ENCODE results near the gene PSME3. TPM values are rescaled to one million over a fixed set of nuclear protein-coding genes. Genes with fewer than 3 reads are reported as not detected.

The PSME3 gene
- total and polyA plus RNA-seq, 2 experiments from 2014 or later = 104 to 170 TPM

GRCh38 chr17:42886283-42887176 lies 53.3 kb downstream of the PSME3 start:
- in situ Hi-C loops (cut with MboI) = no loop called here

GRCh38 chr17:42889809-42890208 lies 56.6 kb downstream of the PSME3 start:
- Histone ChIP-seq H3K4me3 (no peak overlapping the region), H3K9me2 (ENCODE audit: insufficient read depth) (no peaks in the 10 kb centered on the region), H2AFZ (no peak overlapping the region), H3K9me3 (ENCODE audit: low read depth) (no peaks in the 10 kb centered on the region), H3K27ac (no peak overlapping the region), H3K36me3 (ENCODE audit: low read depth) (no peaks in the 10 kb centered on the region), H3K27me3 (replicated peaks; ENCODE audit: insufficient read depth) (no peaks in the 10 kb centered on the region), H3K79me2 (ENCODE audit: insufficient read depth) (no peaks in the 10 kb centered on the region), H3K9ac (no peak overlapping the region), H3F3A (ENCODE audit: insufficient read depth) (peaks cover 8% of the 10 kb centered on the region; the same call in 1 of the 2 replicates), H3K4me2 (ENCODE audit: unreplicated experiment) (no peak overlapping the region), H3K4me1 (ENCODE audit: insufficient read depth) (peaks cover 12% of the 10 kb centered on the region), H4K20me1 (ENCODE audit: insufficient read depth) (no peaks in the 10 kb centered on the region)
- TF ChIP-seq EZH2phosphoT487 (IDR thresholded peaks at IDR 0.05; ENCODE audit: insufficient read depth, low read depth) (no peak), EZH2 (IDR thresholded peaks at IDR 0.05; ENCODE audit: insufficient read depth, poor library complexity, severe bottlenecking) (no peak)
- no peak for DNase-seq
- 67 to 74% methylated on average over 7 of the region's 7 CpGs for WGBS, 2 experiments (ENCODE audit: low coverage in 1 of 2, low lambda C conversion rate in 2 of 2, missing lambda C conversion rate in 2 of 2)
- in situ Hi-C loops (cut with MboI) = no loop called here

More at GRCh38 chr17:42886283-42887176, 53.3 kb downstream of the PSME3 start:
- H3K36me3 ChIP-seq (ENCODE audit: low read depth) = no peaks in the 10 kb centered on the region
- H2AFZ ChIP-seq = no peak overlapping the region
- no peak overlapping the region for H3K27ac ChIP-seq
- no peak overlapping the region for H3K9ac ChIP-seq
- H3K4me3 ChIP-seq = no peak overlapping the region
- no peaks in the 10 kb centered on the region for H3K9me2 ChIP-seq (ENCODE audit: insufficient read depth)
- H3K9me3 ChIP-seq (ENCODE audit: low read depth) = no peaks in the 10 kb centered on the region
- no peak overlapping the region for H3K4me2 ChIP-seq (ENCODE audit: unreplicated experiment)
- WGBS, 2 experiments (ENCODE audit: low coverage in 1 of 2, low lambda C conversion rate in 2 of 2, missing lambda C conversion rate in 2 of 2) = 54 to 59% methylated on average over 15 of the region's 15 CpGs
- peaks cover 4% of the 10 kb centered on the region; the same call in 1 of the 2 replicates for H3K4me1 ChIP-seq (ENCODE audit: insufficient read depth)
- H3K79me2 ChIP-seq (ENCODE audit: insufficient read depth) = no peaks in the 10 kb centered on the region
- H3K27me3 ChIP-seq (replicated peaks; ENCODE audit: insufficient read depth) = no peaks in the 10 kb centered on the region
- H4K20me1 ChIP-seq (ENCODE audit: insufficient read depth) = no peaks in the 10 kb centered on the region
- TF ChIP-seq EZH2 (IDR thresholded peaks at IDR 0.05; ENCODE audit: insufficient read depth, poor library complexity, severe bottlenecking) = no peak
- no peak for TF ChIP-seq EZH2phosphoT487 (IDR thresholded peaks at IDR 0.05; ENCODE audit: insufficient read depth, low read depth)
- no peak for DNase-seq
- no peaks in the 10 kb centered on the region for H3F3A ChIP-seq (ENCODE audit: insufficient read depth)

GRCh38 chr17:42891539-42892152 lies 58.4 kb downstream of the PSME3 start:
- Histone ChIP-seq H3K79me2 (ENCODE audit: insufficient read depth) (no peaks in the 10 kb centered on the region), H3F3A (ENCODE audit: insufficient read depth) (peaks cover 15% of the 10 kb centered on the region; the same call in 1 of the 2 replicates), H3K27me3 (replicated peaks; ENCODE audit: insufficient read depth) (no peaks in the 10 kb centered on the region), H3K27ac (peak overlapping the region; percentile 42), H3K4me1 (ENCODE audit: insufficient read depth) (peaks cover 18% of the 10 kb centered on the region), H3K9me2 (ENCODE audit: insufficient read depth) (no peaks in the 10 kb centered on the region), H3K36me3 (ENCODE audit: low read depth) (no peaks in the 10 kb centered on the region), H3K9ac (peak overlapping the region; percentile 41; the same call in 1 of the 2 replicates), H3K4me2 (ENCODE audit: unreplicated experiment) (peak overlapping the region; percentile 8), H4K20me1 (ENCODE audit: insufficient read depth) (no peaks in the 10 kb centered on the region), H3K4me3 (no peak overlapping the region), H2AFZ (peak overlapping the region; percentile 63), H3K9me3 (ENCODE audit: low read depth) (no peaks in the 10 kb centered on the region)
- 21 to 22% methylated on average over 10 of the region's 10 CpGs for WGBS, 2 experiments (ENCODE audit: low coverage in 1 of 2, low lambda C conversion rate in 2 of 2, missing lambda C conversion rate in 2 of 2)
- in situ Hi-C loops (cut with MboI) = no loop called here
- TF ChIP-seq EZH2 (IDR thresholded peaks at IDR 0.05; ENCODE audit: insufficient read depth, poor library complexity, severe bottlenecking) (no peak), EZH2phosphoT487 (IDR thresholded peaks at IDR 0.05; ENCODE audit: insufficient read depth, low read depth) (no peak)
- peak; percentile 65 for DNase-seq

GRCh38 chr17:42893359-42893758 lies 60.2 kb downstream of the PSME3 start:
- Histone ChIP-seq H2AFZ (no peak overlapping the region), H3K79me2 (ENCODE audit: insufficient read depth) (no peaks in the 10 kb centered on the region), H3K4me2 (ENCODE audit: unreplicated experiment) (no peak overlapping the region), H4K20me1 (ENCODE audit: insufficient read depth) (no peaks in the 10 kb centered on the region), H3K9me3 (ENCODE audit: low read depth) (no peaks in the 10 kb centered on the region), H3K27ac (no peak overlapping the region), H3K27me3 (replicated peaks; ENCODE audit: insufficient read depth) (no peaks in the 10 kb centered on the region), H3K9me2 (ENCODE audit: insufficient read depth) (no peaks in the 10 kb centered on the region), H3F3A (ENCODE audit: insufficient read depth) (peaks cover 15% of the 10 kb centered on the region; the same call in 1 of the 2 replicates), H3K4me3 (no peak overlapping the region), H3K4me1 (ENCODE audit: insufficient read depth) (peaks cover 18% of the 10 kb centered on the region), H3K9ac (no peak overlapping the region), H3K36me3 (ENCODE audit: low read depth) (no peaks in the 10 kb centered on the region)
- no peak for DNase-seq
- in situ Hi-C loops (cut with MboI) = no loop called here
- TF ChIP-seq EZH2phosphoT487 (IDR thresholded peaks at IDR 0.05; ENCODE audit: insufficient read depth, low read depth) = no peak
- no peak for TF ChIP-seq EZH2 (IDR thresholded peaks at IDR 0.05; ENCODE audit: insufficient read depth, poor library complexity, severe bottlenecking)
- WGBS, 2 experiments (ENCODE audit: low coverage in 1 of 2, low lambda C conversion rate in 2 of 2, missing lambda C conversion rate in 2 of 2) = 29 to 39% methylated on average over 4 of the region's 4 CpGs

Small RNA genes within 50 kb of the gene (microRNA-seq; reads per million reads assigned to microRNA genes)
- gene MIR6781 (ENCODE audit: borderline number of aligned reads) = not detected

Small RNA genes within 50 kb of the gene (small RNA-seq; reads per million reads assigned to genes)
- not detected for gene MIR6781 (ENCODE audit: low read depth, low replicate concordance)
- gene RNU6-287P (ENCODE audit: low read depth, low replicate concordance) = not detected

Other genes with a start within 250 kb of the PSME3 start
- gene RETREG3, start 224.0 kb upstream of the PSME3 start, total RNA-seq (2014; rRNA removed; shearing (Covaris generic)) = 54.8 and 66.7 TPM in 2 replicates
- 36.3 and 38.0 TPM in 2 replicates for gene RETREG3, start 224.0 kb upstream of the PSME3 start, polyA plus RNA-seq (2016; fragmentation: Nextera tagmentation; extraction: Ambion mirVana)
- 42.5 and 53.0 TPM in 2 replicates for gene TUBG1, start 223.7 kb upstream of the PSME3 start, total RNA-seq (2014; rRNA removed; shearing (Covaris generic))
- 91.4 and 95.3 TPM in 2 replicates for gene TUBG1, start 223.7 kb upstream of the PSME3 start, polyA plus RNA-seq (2016; fragmentation: Nextera tagmentation; extraction: Ambion mirVana)
- gene TUBG2, start 174.1 kb upstream of the PSME3 start, total RNA-seq (2014; rRNA removed; shearing (Covaris generic)) = 12.1 and 14.4 TPM in 2 replicates
- gene TUBG2, start 174.1 kb upstream of the PSME3 start, polyA plus RNA-seq (2016; fragmentation: Nextera tagmentation; extraction: Ambion mirVana) = 29.8 and 30.9 TPM in 2 replicates
- 19.0 and 32.2 TPM in 2 replicates for gene PLEKHH3, start 156.4 kb upstream of the PSME3 start, total RNA-seq (2014; rRNA removed; shearing (Covaris generic))
- gene PLEKHH3, start 156.4 kb upstream of the PSME3 start, polyA plus RNA-seq (2016; fragmentation: Nextera tagmentation; extraction: Ambion mirVana) = 6.4 and 7.5 TPM in 2 replicates
- 1.1 and 3.5 TPM in 2 replicates for gene CCR10, start 151.6 kb upstream of the PSME3 start, total RNA-seq (2014; rRNA removed; shearing (Covaris generic))
- gene CCR10, start 151.6 kb upstream of the PSME3 start, polyA plus RNA-seq (2016; fragmentation: Nextera tagmentation; extraction: Ambion mirVana) = 1.6 and 2.5 TPM in 2 replicates
- 23.3 and 24.5 TPM in 2 replicates for gene CNTNAP1, start 150.9 kb upstream of the PSME3 start, total RNA-seq (2014; rRNA removed; shearing (Covaris generic))
- gene CNTNAP1, start 150.9 kb upstream of the PSME3 start, polyA plus RNA-seq (2016; fragmentation: Nextera tagmentation; extraction: Ambion mirVana) = 3.2 and 3.6 TPM in 2 replicates
- 22.4 and 22.5 TPM in 2 replicates for gene EZH1, start 88.4 kb upstream of the PSME3 start, total RNA-seq (2014; rRNA removed; shearing (Covaris generic))
- 19.9 and 22.8 TPM in 2 replicates for gene EZH1, start 88.4 kb upstream of the PSME3 start, polyA plus RNA-seq (2016; fragmentation: Nextera tagmentation; extraction: Ambion mirVana)
- gene RAMP2, start 72.2 kb upstream of the PSME3 start, total RNA-seq (2014; rRNA removed; shearing (Covaris generic)) = 3.7 TPM in 1 of 2 replicates, not detected in the other
- 2.3 and 2.4 TPM in 2 replicates for gene RAMP2, start 72.2 kb upstream of the PSME3 start, polyA plus RNA-seq (2016; fragmentation: Nextera tagmentation; extraction: Ambion mirVana)
- 93.0 and 96.0 TPM in 2 replicates for gene VPS25, start 59.9 kb upstream of the PSME3 start, total RNA-seq (2014; rRNA removed; shearing (Covaris generic))
- gene VPS25, start 59.9 kb upstream of the PSME3 start, polyA plus RNA-seq (2016; fragmentation: Nextera tagmentation; extraction: Ambion mirVana) = 103 TPM in 2 replicates
- gene WNK4, start 52.8 kb upstream of the PSME3 start, total RNA-seq (2014; rRNA removed; shearing (Covaris generic)) = 3.0 and 3.4 TPM in 2 replicates
- 11.4 and 12.6 TPM in 2 replicates for gene WNK4, start 52.8 kb upstream of the PSME3 start, polyA plus RNA-seq (2016; fragmentation: Nextera tagmentation; extraction: Ambion mirVana)
- gene COA3, start 34.7 kb upstream of the PSME3 start, total RNA-seq (2014; rRNA removed; shearing (Covaris generic)) = 39.1 and 48.0 TPM in 2 replicates
- gene COA3, start 34.7 kb upstream of the PSME3 start, polyA plus RNA-seq (2016; fragmentation: Nextera tagmentation; extraction: Ambion mirVana) = 125 TPM in 2 replicates
- not detected in 2 replicates for gene CNTD1, start 34.5 kb upstream of the PSME3 start, total RNA-seq (2014; rRNA removed; shearing (Covaris generic))
- gene CNTD1, start 34.5 kb upstream of the PSME3 start, polyA plus RNA-seq (2016; fragmentation: Nextera tagmentation; extraction: Ambion mirVana) = 0.14 and 0.71 TPM in 2 replicates
- gene BECN1, start 9.1 kb upstream of the PSME3 start, total RNA-seq (2014; rRNA removed; shearing (Covaris generic)) = 134 and 191 TPM in 2 replicates
- 105 and 117 TPM in 2 replicates for gene BECN1, start 9.1 kb upstream of the PSME3 start, polyA plus RNA-seq (2016; fragmentation: Nextera tagmentation; extraction: Ambion mirVana)
- 0.13 and 0.22 TPM in 2 replicates for gene AOC2, start 11.2 kb downstream of the PSME3 start, total RNA-seq (2014; rRNA removed; shearing (Covaris generic))
- gene AOC2, start 11.2 kb downstream of the PSME3 start, polyA plus RNA-seq (2016; fragmentation: Nextera tagmentation; extraction: Ambion mirVana) = 0.09 and 0.14 TPM in 2 replicates
- 0.13 TPM in 1 of 2 replicates, not detected in the other for gene AOC3, start 17.8 kb downstream of the PSME3 start, total RNA-seq (2014; rRNA removed; shearing (Covaris generic))
- gene AOC3, start 17.8 kb downstream of the PSME3 start, polyA plus RNA-seq (2016; fragmentation: Nextera tagmentation; extraction: Ambion mirVana) = 0.05 TPM in 1 of 2 replicates, not detected in the other
- not detected in 2 replicates for gene G6PC1, start 67.4 kb downstream of the PSME3 start, total RNA-seq (2014; rRNA removed; shearing (Covaris generic))
- not detected in 2 replicates for gene G6PC1, start 67.4 kb downstream of the PSME3 start, polyA plus RNA-seq (2016; fragmentation: Nextera tagmentation; extraction: Ambion mirVana)
- gene AARSD1, start 131.1 kb downstream of the PSME3 start, total RNA-seq (2014; rRNA removed; shearing (Covaris generic)) = 18.1 and 24.9 TPM in 2 replicates
- gene AARSD1, start 131.1 kb downstream of the PSME3 start, polyA plus RNA-seq (2016; fragmentation: Nextera tagmentation; extraction: Ambion mirVana) = 37.5 and 46.1 TPM in 2 replicates
- not detected in 2 replicates for gene PTGES3L, start 146.7 kb downstream of the PSME3 start, total RNA-seq (2014; rRNA removed; shearing (Covaris generic))
- 0.62 and 0.90 TPM in 2 replicates for gene PTGES3L, start 146.7 kb downstream of the PSME3 start, polyA plus RNA-seq (2016; fragmentation: Nextera tagmentation; extraction: Ambion mirVana)
- gene RUNDC1, start 147.2 kb downstream of the PSME3 start, total RNA-seq (2014; rRNA removed; shearing (Covaris generic)) = 6.4 and 8.0 TPM in 2 replicates
- gene RUNDC1, start 147.2 kb downstream of the PSME3 start, polyA plus RNA-seq (2016; fragmentation: Nextera tagmentation; extraction: Ambion mirVana) = 7.6 and 9.3 TPM in 2 replicates
- gene RPL27, start 165.0 kb downstream of the PSME3 start, total RNA-seq (2014; rRNA removed; shearing (Covaris generic)) = 928 and 1,286 TPM in 2 replicates
- gene RPL27, start 165.0 kb downstream of the PSME3 start, polyA plus RNA-seq (2016; fragmentation: Nextera tagmentation; extraction: Ambion mirVana) = 1,038 and 1,095 TPM in 2 replicates
- gene IFI35, start 173.4 kb downstream of the PSME3 start, total RNA-seq (2014; rRNA removed; shearing (Covaris generic)) = 21.8 and 27.7 TPM in 2 replicates
- gene IFI35, start 173.4 kb downstream of the PSME3 start, polyA plus RNA-seq (2016; fragmentation: Nextera tagmentation; extraction: Ambion mirVana) = 23.3 and 27.6 TPM in 2 replicates
- 215 and 238 TPM in 2 replicates for gene VAT1, start 189.0 kb downstream of the PSME3 start, total RNA-seq (2014; rRNA removed; shearing (Covaris generic))
- gene VAT1, start 189.0 kb downstream of the PSME3 start, polyA plus RNA-seq (2016; fragmentation: Nextera tagmentation; extraction: Ambion mirVana) = 223 and 243 TPM in 2 replicates
- 0.11 TPM in 1 of 2 replicates, not detected in the other for gene RND2, start 191.8 kb downstream of the PSME3 start, total RNA-seq (2014; rRNA removed; shearing (Covaris generic))
- 0.18 and 0.30 TPM in 2 replicates for gene RND2, start 191.8 kb downstream of the PSME3 start, polyA plus RNA-seq (2016; fragmentation: Nextera tagmentation; extraction: Ambion mirVana)

Measured in GM23248 (cell line).